K562 (cell line): ENCODE results near the gene CREB3L1. TPM values are rescaled to one million over a fixed set of nuclear protein-coding genes. Genes with fewer than 3 reads are reported as not detected.

Experiments used
- ARID1B ChIP-seq: fragments of 450-650 bp; IDR thresholded peaks from 2 replicates; pipeline ENCODE4 v1.6.1; 2016; ENCODE audit warnings: antibody characterized with exemption, mild to moderate bottlenecking, inconsistent platforms
- BRCA1 ChIP-seq, 2 experiments: fragments of 450-650 bp in 1 of 2; sonication (generic) in 1 of 2; formaldehyde crosslinking in 1 of 2; IDR thresholded peaks; 2 replicates each; pipeline versions ENCODE4 v1.5.0 to v1.6.1; 2017 to 2020; ENCODE audit warnings: mild to moderate bottlenecking in 1 of 2, missing genetic modification reagents in 1 of 2
- GTF2F1 ChIP-seq: IDR thresholded peaks from 2 replicates; pipeline ENCODE4 v1.6.1; 2011; ENCODE audit warnings: low read depth, low read length, improper control_type of control experiment
- GTF3C2 ChIP-seq: IDR thresholded peaks from 3 replicates; pipeline ENCODE4 v1.6.1; 2011; ENCODE audit warnings: borderline replicate concordance, mild to moderate bottlenecking, moderate library complexity; ENCODE audit not compliant: insufficient read length; ENCODE audit errors: extremely low read depth
- KLF16 ChIP-seq: IDR thresholded peaks from 2 replicates; pipeline ENCODE4 v1.6.1; 2016; ENCODE audit warnings: antibody characterized with exemption
- PKNOX1 ChIP-seq: fragments of 450-650 bp; IDR thresholded peaks from 2 replicates; pipeline ENCODE4 v1.6.1; 2016
- PTBP1 ChIP-seq: fragments of 200-400 bp; formaldehyde crosslinking; IDR thresholded peaks from 2 replicates; pipeline ENCODE4 v1.6.1; 2017; ENCODE audit warnings: low read depth, low read length
- SMARCC2 ChIP-seq: fragments of 450-650 bp; IDR thresholded peaks from 2 replicates; pipeline ENCODE4 v1.6.1; 2017; ENCODE audit warnings: antibody characterized with exemption, moderate library complexity, mild to moderate bottlenecking, low read depth
- TARDBP ChIP-seq: fragments of 450-650 bp; IDR thresholded peaks from 2 replicates; pipeline ENCODE4 v1.6.1; 2016
- TFE3 ChIP-seq: fragments of 450-650 bp; formaldehyde crosslinking; IDR thresholded peaks from 2 replicates; pipeline ENCODE4 v1.4.0; 2020; ENCODE audit warnings: mild to moderate bottlenecking, mixed read lengths
- ZBTB43 ChIP-seq: sonication (generic); formaldehyde crosslinking; IDR thresholded peaks from 2 replicates; pipeline ENCODE4 v1.8.0; 2023; ENCODE audit warnings: mild to moderate bottlenecking, missing genetic modification reagents
- ZFP30 ChIP-seq: fragments of 250-450 bp; sonication (Bioruptor Pico); IDR thresholded peaks from 2 replicates; pipeline ENCODE4 v1.8.0; 2022; ENCODE audit warnings: moderate library complexity, mild to moderate bottlenecking, inconsistent platforms, borderline replicate concordance
- ZNF584 ChIP-seq: fragments of 200-800 bp; sonication (Bioruptor generic); IDR thresholded peaks from 2 replicates; pipeline ENCODE4 v1.6.1; 2016; ENCODE audit warnings: low read depth, mild to moderate bottlenecking, missing genetic modification characterization, missing compliant biosample characterization
- ZNF766 ChIP-seq: fragments of 200-800 bp; sonication (Bioruptor generic); conservative IDR thresholded peaks from 2 replicates; pipeline ENCODE4 v1.6.1; 2016; ENCODE audit warnings: missing genetic modification characterization, missing compliant biosample characterization
- polyA plus RNA-seq, 8 experiments: library from polyadenylated mRNA; depleted of rRNA in 4 of 8; stranded (reverse) in 5 of 8; unstranded in 3 of 8; fragments of >200 nt; fragmentation: Nextera tagmentation in 2 of 8; fragmentation: Illumina TruSeq in 1 of 8; extraction: Ambion mirVana in 2 of 8; extraction: Trizol in 1 of 8; gene quantifications; 2 replicates each; pipeline versions ENCODE4 v1.2.1 to v1.2.3, GENCODE V29; 2011 to 2014; ENCODE audit warnings: inconsistent platforms in 1 of 8, missing spikeins in 1 of 8
- total RNA-seq, 7 experiments: library from RNA; depleted of rRNA in 6 of 7; stranded (reverse); fragments of >200 nt in 6 of 7; fragmentation: Illumina TruSeq in 2 of 7; extraction: Trizol in 2 of 7; gene quantifications; 2 replicates each; pipeline versions ENCODE4 v1.2.1 to v1.2.3, GENCODE V29; 2011 to 2021; ENCODE audit warnings: low replicate concordance in 1 of 7
- TF ChIP-seq, protein P1 (sequence below): IDR thresholded peaks from 3 replicates; pipeline ENCODE4 v1.6.1; 2011; ENCODE audit warnings: borderline replicate concordance, mild to moderate bottlenecking; ENCODE audit not compliant: insufficient read length, insufficient read depth
- TF ChIP-seq, protein P2 (sequence below): fragments of 450-650 bp; IDR thresholded peaks from 2 replicates; pipeline ENCODE4 v1.6.1; 2016; ENCODE audit warnings: mild to moderate bottlenecking

Gene CREB3L1
- total and polyA plus RNA-seq, 9 of the 15 experiments (the other 6 are each of a cell fraction or from before 2014, with no cell fraction given) = 1.2 to 27.6 (median 3.7) TPM

GRCh38 chr11:46278387-46279125 lies 1.1 kb downstream of the CREB3L1 start (continued):
- TF ChIP-seq ZNF766 (CRISPR knock-in tag) = peak; percentile 51; the same call in 1 of the 2 replicates
- TF ChIP-seq ZNF584 (CRISPR knock-in tag) = no peak
- TF ChIP-seq SMARCC2 = 0 out of 2 replicates have a peak, but pooled peaks have one; percentile 21
- TF ChIP-seq TARDBP = no peak
- no peak for TF ChIP-seq ZBTB43
- peak; percentile 61; the same call in 1 of the 2 replicates for TF ChIP-seq KLF16
- TF ChIP-seq, protein P1, sequence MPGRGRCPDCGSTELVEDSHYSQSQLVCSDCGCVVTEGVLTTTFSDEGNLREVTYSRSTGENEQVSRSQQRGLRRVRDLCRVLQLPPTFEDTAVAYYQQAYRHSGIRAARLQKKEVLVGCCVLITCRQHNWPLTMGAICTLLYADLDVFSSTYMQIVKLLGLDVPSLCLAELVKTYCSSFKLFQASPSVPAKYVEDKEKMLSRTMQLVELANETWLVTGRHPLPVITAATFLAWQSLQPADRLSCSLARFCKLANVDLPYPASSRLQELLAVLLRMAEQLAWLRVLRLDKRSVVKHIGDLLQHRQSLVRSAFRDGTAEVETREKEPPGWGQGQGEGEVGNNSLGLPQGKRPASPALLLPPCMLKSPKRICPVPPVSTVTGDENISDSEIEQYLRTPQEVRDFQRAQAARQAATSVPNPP = no peak
- no peak for TF ChIP-seq PTBP1
- TF ChIP-seq ARID1B = peak; percentile 28
- TF ChIP-seq, protein P2, sequence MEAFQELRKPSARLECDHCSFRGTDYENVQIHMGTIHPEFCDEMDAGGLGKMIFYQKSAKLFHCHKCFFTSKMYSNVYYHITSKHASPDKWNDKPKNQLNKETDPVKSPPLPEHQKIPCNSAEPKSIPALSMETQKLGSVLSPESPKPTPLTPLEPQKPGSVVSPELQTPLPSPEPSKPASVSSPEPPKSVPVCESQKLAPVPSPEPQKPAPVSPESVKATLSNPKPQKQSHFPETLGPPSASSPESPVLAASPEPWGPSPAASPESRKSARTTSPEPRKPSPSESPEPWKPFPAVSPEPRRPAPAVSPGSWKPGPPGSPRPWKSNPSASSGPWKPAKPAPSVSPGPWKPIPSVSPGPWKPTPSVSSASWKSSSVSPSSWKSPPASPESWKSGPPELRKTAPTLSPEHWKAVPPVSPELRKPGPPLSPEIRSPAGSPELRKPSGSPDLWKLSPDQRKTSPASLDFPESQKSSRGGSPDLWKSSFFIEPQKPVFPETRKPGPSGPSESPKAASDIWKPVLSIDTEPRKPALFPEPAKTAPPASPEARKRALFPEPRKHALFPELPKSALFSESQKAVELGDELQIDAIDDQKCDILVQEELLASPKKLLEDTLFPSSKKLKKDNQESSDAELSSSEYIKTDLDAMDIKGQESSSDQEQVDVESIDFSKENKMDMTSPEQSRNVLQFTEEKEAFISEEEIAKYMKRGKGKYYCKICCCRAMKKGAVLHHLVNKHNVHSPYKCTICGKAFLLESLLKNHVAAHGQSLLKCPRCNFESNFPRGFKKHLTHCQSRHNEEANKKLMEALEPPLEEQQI = no peak
- no peak for TF ChIP-seq GTF2F1
- TF ChIP-seq BRCA1 (IDR thresholded peaks at IDR 0.05) = no peak
- TF ChIP-seq BRCA1 (CRISPR knock-in tag; IDR thresholded peaks at IDR 0.05) = no peak
- TF ChIP-seq TFE3 = no peak
- no peak for TF ChIP-seq ZFP30
- no peak for TF ChIP-seq GTF3C2
- 0 out of 2 replicates have a peak, but pooled peaks have one; percentile 3 for TF ChIP-seq PKNOX1
